AG04449 (cell line): ENCODE measurements around the gene CFAP298.
A peak's percentile ranks its signal among the peaks of the same experiment; 100 is the strongest.
"Not testable (repeated sequence)": the region's sequence is repeated elsewhere in the genome, so short reads cannot be mapped to it uniquely, and the experiment has no call there.

Source experiments
- CTCF ChIA-PET: fragments of 350-600 bp; formaldehyde crosslinking; extraction: SDS; loops from one replicate; lab custom pipeline; 2021; ENCODE audit warnings: antibody characterized with exemption; lab: Yijun Ruan, JAX
- POLR2A ChIA-PET: fragments of 400-600, 350-600 bp; formaldehyde crosslinking; extraction: SDS; loops from one replicate; lab custom pipeline; 2020; ENCODE audit warnings: antibody characterized with exemption, inconsistent platforms; lab: Yijun Ruan, JAX
- DNase-seq: peaks from one replicate; pipeline ENCODE4 v3.0.0-alpha.2; 2010; ENCODE audit warnings: low read depth, low spot score
- H3K4me3 ChIP-seq: 2 replicates; pipeline ENCODE4 v1.5.1; 2011; ENCODE audit warnings: low read depth, mild to moderate bottlenecking, control low read depth, low read length
- CTCF ChIP-seq: IDR thresholded peaks from one replicate; pipeline ENCODE4 v1.5.1; 2011; ENCODE audit warnings: mild to moderate bottlenecking, moderate library complexity, low read length, control low read depth, inconsistent platforms; ENCODE audit not compliant: insufficient read depth; ENCODE audit errors: missing control alignments

The CFAP298 gene

GRCh38 chr21:32566741-32567389 lies 45.3 kb downstream of the CFAP298 start:
- no peak for DNase-seq
- ChIA-PET POLR2A (no interaction called here), CTCF (interaction anchor here (1.2 to 17.5 kb wide), 4 partner anchors 11 to 183 kb away, joined by 3 to 218 read pairs (median 4); partner anchors contain the start of genes EVA1C and URB1)
- TF ChIP-seq CTCF: no peak
- no peak overlapping the region for H3K4me3 ChIP-seq

- H3K4me3 ChIP-seq: no peak overlapping the region
- TF ChIP-seq CTCF: no peak
- ChIA-PET CTCF (interaction anchor here (17.5 kb wide), 1 partner anchor 158 kb away, joined by 218 read pairs; the partner anchor contains the start of gene EVA1C), POLR2A (no interaction called here)
- no peak for DNase-seq
Observed at GRCh38 chr21:32565856-32566465, 46.2 kb downstream of the CFAP298 start.

GRCh38 chr21:32562915-32563314 lies 49.3 kb downstream of the CFAP298 start:
- CTCF ChIA-PET: interaction anchor here (0.7 to 4.9 kb wide), 12 partner anchors 8 to 199 kb away, joined by 3 to 61 read pairs (median 5); no protein-coding TSS in a partner anchor
- POLR2A ChIA-PET: no interaction called here
- no peak for DNase-seq
- no peak for TF ChIP-seq CTCF
- no peak overlapping the region for H3K4me3 ChIP-seq

GRCh38 chr21:32562426-32562825 lies 49.8 kb downstream of the CFAP298 start:
- no peak overlapping the region for H3K4me3 ChIP-seq
- peak; percentile 50 for DNase-seq
- CTCF ChIA-PET: interaction anchor here (0.9 to 4.9 kb wide), 16 partner anchors 9 to 198 kb away, joined by 3 to 61 read pairs (median 4); no protein-coding TSS in a partner anchor
- POLR2A ChIA-PET: no interaction called here
- peak; percentile 48 for TF ChIP-seq CTCF

GRCh38 chr21:32561476-32561875 lies 50.7 kb downstream of the CFAP298 start:
- DNase-seq, H3K4me3 ChIP-seq, POLR2A ChIA-PET: not testable (repeated sequence)
- CTCF ChIA-PET: interaction anchor here (0.9 to 4.9 kb wide), 17 partner anchors 8 to 197 kb away, joined by 3 to 61 read pairs (median 5); no protein-coding TSS in a partner anchor

GRCh38 chr21:32560896-32561295 lies 51.3 kb downstream of the CFAP298 start:
- ChIA-PET CTCF (interaction anchor here (1.1 to 4.9 kb wide), 11 partner anchors 9 to 166 kb away, joined by 3 to 61 read pairs (median 6); no protein-coding TSS in a partner anchor), POLR2A (no interaction called here)
- H3K4me3 ChIP-seq: no peak overlapping the region
- no peak for TF ChIP-seq CTCF
- DNase-seq: no peak
